Esophagus squamous epithelium (tissue), 5 donors: ENCODE measurements around the gene KANK3. TPM values are rescaled to one million over a fixed set of nuclear protein-coding genes. Genes with fewer than 3 reads are reported as not detected.
A peak's percentile ranks its signal among the peaks of the same experiment; 100 is the strongest.
"Not testable (repeated sequence)": the region's sequence is repeated elsewhere in the genome, so short reads cannot be mapped to it uniquely, and the experiment has no call there.

Source experiments
- DNase-seq: peaks from one replicate; lab custom pipeline; 2025; lab: John Stamatoyannopoulos, UW
- H3K27ac ChIP-seq, 4 donors: fragments of 200-600 bp; sonication (generic); one replicate each; pipeline ENCODE4 v1.5.1; 2016 to 2019; ENCODE audit warnings: mild to moderate bottlenecking in 1 of 4
- H3K27me3 ChIP-seq, 4 donors: fragments of 200-600 bp; sonication (generic); 1 replicate in 3 of 4; 2 replicates in 1 of 4; pipeline versions ENCODE4 v1.5.1 to v1.6.0; 2017 to 2021; ENCODE audit warnings: antibody characterized with exemption in 1 of 4
- H3K36me3 ChIP-seq, 3 donors: fragments of 200-600 bp; sonication (generic); one replicate each; pipeline ENCODE4 v1.5.1; 2016 to 2019
- H3K4me1 ChIP-seq, 3 donors: fragments of 200-600 bp; sonication (generic); one replicate each; pipeline ENCODE4 v1.5.1; 2017 to 2019
- H3K4me3 ChIP-seq, 4 donors: fragments of 200-600 bp; sonication (generic); 1 replicate in 3 of 4; 2 replicates in 1 of 4; pipeline ENCODE4 v1.5.1; 2016 to 2019; ENCODE audit warnings: mild to moderate bottlenecking in 2 of 4, moderate library complexity in 1 of 4
- H3K9me3 ChIP-seq, 3 donors: fragments of 200-600 bp; sonication (generic); one replicate each; pipeline ENCODE4 v1.5.1; 2016 to 2019
- POLR2A ChIP-seq, 4 donors: fragments of 450-650 bp; IDR thresholded peaks; one replicate each; pipeline ENCODE4 v1.6.1; 2017; ENCODE audit warnings: antibody characterized with exemption in 4 of 4, mild to moderate bottlenecking in 4 of 4, moderate library complexity in 3 of 4
- WGBS, 2 donors: methylation state at CpG; one replicate each; pipeline ENCODE4 v1.1.5; 2018; 5-methylcytosine and 5-hydroxymethylcytosine counted together
- intact Hi-C: fragments of 100-400 bp; cut with DNase I; formaldehyde crosslinking; loops from one replicate; pipeline ENCODE4 v1.15.0; 2022
- total RNA-seq, 4 donors: library from RNA; depleted of rRNA; stranded (reverse); fragments of >200 nt; gene quantifications; one replicate each; pipeline ENCODE4 v1.1.0, GENCODE V29; 2016
- TF ChIP-seq, protein P1 (sequence below), 6 experiments: fragments of 450-650 bp in 4 of 6; fragments of 200-600 bp in 2 of 6; sonication (generic) in 2 of 6; IDR thresholded peaks; one replicate each; pipeline ENCODE4 v1.5.1; 2016 to 2019; ENCODE audit warnings: antibody characterized with exemption in 6 of 6, mild to moderate bottlenecking in 4 of 6, moderate library complexity in 4 of 6
- donor health status: DM: yes; HTN: yes; CAD: no.

Gene KANK3
- total RNA-seq, 4 donors from 2014 or later = 2.9 to 8.8 (median 4.4) TPM

DNA sequence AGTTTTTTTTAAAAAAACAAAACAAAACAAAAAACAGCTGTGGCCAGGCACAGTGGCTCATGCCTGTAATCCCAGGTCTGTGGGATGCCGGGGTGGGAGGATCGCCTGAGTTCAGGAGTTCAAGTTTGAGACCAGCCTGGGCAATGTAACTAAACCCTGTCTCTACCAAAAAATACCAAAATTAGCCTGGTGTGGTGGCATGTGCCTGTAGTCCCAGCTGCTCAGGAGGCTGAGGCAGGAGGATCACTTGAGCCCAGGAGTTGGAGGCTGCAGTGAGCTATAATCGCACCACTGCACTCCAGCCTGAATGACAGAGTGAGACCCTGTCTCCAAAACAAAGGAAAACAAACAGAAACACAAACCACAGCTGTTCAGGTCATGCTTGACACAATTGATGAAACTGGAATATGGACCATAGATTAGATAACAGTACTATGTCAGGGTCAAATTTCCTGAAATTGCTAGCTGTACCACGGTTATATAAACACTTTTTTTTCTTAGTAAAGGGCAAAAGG lies 14.0 kb upstream of the KANK3 start:
- no peak overlapping the region for H3K27ac ChIP-seq
- intact Hi-C loops = loop anchor here (10.0 kb wide), 1 partner anchor 228 kb away; no protein-coding TSS in a partner anchor
- H3K36me3 ChIP-seq = no peaks in the 10 kb centered on the region
- DNase-seq = no peak
- 65 to 74% methylated on average over 4 of the region's 4 CpGs for WGBS, 2 donors
- H3K4me3 ChIP-seq = no peak overlapping the region
- no peaks in the 10 kb centered on the region for H3K9me3 ChIP-seq
- H3K27me3 ChIP-seq = peaks cover 0 to 18% (median 0%) of the 10 kb centered on the region in 4 donors
- peaks cover 12 to 51% (median 22%) of the 10 kb centered on the region in 3 donors for H3K4me1 ChIP-seq
- TF ChIP-seq, protein P1, sequence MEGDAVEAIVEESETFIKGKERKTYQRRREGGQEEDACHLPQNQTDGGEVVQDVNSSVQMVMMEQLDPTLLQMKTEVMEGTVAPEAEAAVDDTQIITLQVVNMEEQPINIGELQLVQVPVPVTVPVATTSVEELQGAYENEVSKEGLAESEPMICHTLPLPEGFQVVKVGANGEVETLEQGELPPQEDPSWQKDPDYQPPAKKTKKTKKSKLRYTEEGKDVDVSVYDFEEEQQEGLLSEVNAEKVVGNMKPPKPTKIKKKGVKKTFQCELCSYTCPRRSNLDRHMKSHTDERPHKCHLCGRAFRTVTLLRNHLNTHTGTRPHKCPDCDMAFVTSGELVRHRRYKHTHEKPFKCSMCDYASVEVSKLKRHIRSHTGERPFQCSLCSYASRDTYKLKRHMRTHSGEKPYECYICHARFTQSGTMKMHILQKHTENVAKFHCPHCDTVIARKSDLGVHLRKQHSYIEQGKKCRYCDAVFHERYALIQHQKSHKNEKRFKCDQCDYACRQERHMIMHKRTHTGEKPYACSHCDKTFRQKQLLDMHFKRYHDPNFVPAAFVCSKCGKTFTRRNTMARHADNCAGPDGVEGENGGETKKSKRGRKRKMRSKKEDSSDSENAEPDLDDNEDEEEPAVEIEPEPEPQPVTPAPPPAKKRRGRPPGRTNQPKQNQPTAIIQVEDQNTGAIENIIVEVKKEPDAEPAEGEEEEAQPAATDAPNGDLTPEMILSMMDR (IDR thresholded peaks at IDR 0.05) = no peak
- no peak for TF ChIP-seq POLR2A (IDR thresholded peaks at IDR 0.05)

DNA sequence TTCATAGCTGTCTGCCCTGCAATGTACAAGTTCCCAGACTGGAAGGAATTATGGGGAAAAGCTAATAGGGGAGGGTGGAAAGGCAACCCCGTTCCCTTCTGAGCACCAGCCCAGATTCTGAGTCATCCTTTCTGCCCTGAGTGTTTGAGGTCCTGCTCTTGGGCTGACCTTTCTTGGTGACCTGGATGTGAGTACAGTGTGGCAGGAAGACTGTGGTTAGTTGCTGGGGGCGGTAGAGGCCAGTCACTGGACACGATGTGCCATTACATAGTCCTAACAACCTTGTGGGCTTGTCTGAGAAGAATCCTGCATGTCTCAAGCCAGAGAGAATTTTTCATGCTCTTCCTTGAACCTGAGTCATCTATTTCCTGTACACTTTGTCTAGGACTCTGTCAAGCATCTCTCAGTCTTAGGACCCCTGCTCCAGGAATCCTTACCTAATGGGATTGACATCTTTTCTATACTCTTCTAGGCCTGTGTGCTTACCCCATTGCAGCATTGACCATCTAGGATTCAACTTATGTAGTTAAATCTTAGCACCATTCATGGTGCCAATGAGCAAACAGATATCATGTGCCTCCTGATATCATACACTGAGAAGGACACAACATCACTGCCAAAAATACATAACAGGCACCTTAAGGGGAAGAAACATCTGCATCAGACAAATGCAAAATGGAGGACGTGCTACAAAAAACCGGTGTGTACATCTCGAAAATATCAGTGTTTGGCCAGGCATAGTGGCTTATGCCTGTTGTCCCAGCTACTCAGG lies 12.8 kb upstream of the KANK3 start:
- no peak for DNase-seq
- Histone ChIP-seq H3K4me3 (no peak overlapping the region), H3K27ac (peak overlapping the region in 3 of 4 donors; percentile 6 to 15 (median 13)), H3K27me3 (peaks cover 0 to 29% (median 0%) of the 10 kb centered on the region in 4 donors), H3K36me3 (no peaks in the 10 kb centered on the region), H3K4me1 (peaks cover 7 to 42% (median 13%) of the 10 kb centered on the region in 3 donors), H3K9me3 (no peaks in the 10 kb centered on the region)
- 50 to 60% methylated on average over 6 of the region's 6 CpGs for WGBS, 2 donors
- intact Hi-C loops = loop anchor here (10.0 kb wide), 1 partner anchor 229 kb away; no protein-coding TSS in a partner anchor
- TF ChIP-seq, protein P1 (IDR thresholded peaks at IDR 0.05) = no peak
- TF ChIP-seq POLR2A (IDR thresholded peaks at IDR 0.05) = no peak

DNA sequence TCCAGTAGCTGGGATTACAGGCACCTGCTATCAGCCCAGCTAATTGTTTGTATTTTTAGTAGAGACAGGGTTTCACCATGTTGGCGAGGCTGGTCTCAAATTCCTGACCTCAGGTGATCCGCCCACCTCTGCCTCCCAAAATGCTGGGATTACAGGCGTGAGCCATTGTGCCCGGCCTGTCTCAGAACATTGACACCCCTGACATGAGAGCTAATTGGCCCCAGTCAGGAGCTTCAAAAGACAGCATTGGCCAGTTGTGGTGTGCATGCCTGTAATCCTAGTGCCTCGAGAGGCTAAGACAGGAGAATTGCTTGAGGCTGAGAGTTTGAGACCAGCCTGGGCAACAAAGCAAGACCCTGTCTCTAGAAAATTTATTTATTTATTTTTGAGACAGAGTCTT lies 9.8 kb upstream of the KANK3 start:
- intact Hi-C loops = loop anchor here (5.0 to 10.0 kb wide), 2 partner anchors 44 to 232 kb away; no protein-coding TSS in a partner anchor
- not testable (repeated sequence) for H3K27ac ChIP-seq, DNase-seq, H3K36me3 ChIP-seq, H3K9me3 ChIP-seq
- Histone ChIP-seq H3K4me1 (peaks cover 7 to 48% (median 13%) of the 10 kb centered on the region in 3 donors), H3K4me3 (peak overlapping the region in 1 of 4 donors; percentile 8), H3K27me3 (peaks cover 0 to 29% (median 0%) of the 10 kb centered on the region in 4 donors)
- 22 to 26% methylated on average over 4 to 5 of the region's 5 CpGs for WGBS, 2 donors

DNA sequence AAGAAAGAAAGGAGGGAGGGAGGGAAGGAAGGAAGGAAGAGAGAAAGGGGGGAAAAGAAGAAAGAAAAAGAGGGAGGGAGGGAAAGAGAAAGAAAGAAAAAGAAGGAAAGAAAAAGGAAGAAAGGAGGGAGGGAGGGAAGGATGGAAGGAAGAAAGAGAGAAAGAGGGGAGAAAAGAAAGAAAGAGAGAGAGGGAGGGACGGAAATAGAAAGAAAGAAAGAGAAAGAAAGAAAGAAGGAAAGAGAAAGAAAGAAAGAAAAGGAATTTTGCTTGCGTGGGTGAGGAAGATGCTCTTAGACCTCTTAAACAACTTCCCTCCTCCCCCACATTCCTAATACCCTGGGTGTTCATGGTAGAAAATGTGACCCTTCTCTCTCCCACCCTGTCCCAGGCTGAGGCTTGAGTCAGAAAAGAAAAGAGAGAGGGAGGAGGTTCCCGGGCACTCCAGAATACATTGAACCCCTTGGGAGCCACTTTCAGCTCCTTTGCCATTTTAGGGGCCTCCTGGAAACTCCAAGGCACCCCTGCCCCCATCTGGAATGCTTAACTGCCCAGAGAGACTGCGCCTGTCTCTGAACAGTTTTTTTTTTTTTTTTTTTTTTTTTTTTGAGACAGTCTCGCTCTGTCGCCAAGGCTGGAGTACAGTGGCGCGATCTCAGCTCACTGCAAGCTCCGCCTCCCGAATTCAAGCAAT lies 9.2 kb upstream of the KANK3 start:
- peaks cover 7 to 51% (median 13%) of the 10 kb centered on the region in 3 donors for H3K4me1 ChIP-seq
- TF ChIP-seq, protein P1 (IDR thresholded peaks at IDR 0.05) = no peak
- TF ChIP-seq POLR2A (IDR thresholded peaks at IDR 0.05) = no peak
- no peak for DNase-seq
- intact Hi-C loops = loop anchor here (5.0 to 10.0 kb wide), 2 partner anchors 45 to 233 kb away; no protein-coding TSS in a partner anchor
- no peaks in the 10 kb centered on the region for H3K36me3 ChIP-seq
- H3K27ac ChIP-seq = no peak overlapping the region
- H3K4me3 ChIP-seq = peak overlapping the region in 1 of 4 donors; percentile 8
- H3K9me3 ChIP-seq = no peaks in the 10 kb centered on the region
- WGBS, 2 donors = 25% methylated on average over 5 to 8 of the region's 10 CpGs
- H3K27me3 ChIP-seq = peaks cover 0 to 29% (median 0%) of the 10 kb centered on the region in 4 donors

DNA sequence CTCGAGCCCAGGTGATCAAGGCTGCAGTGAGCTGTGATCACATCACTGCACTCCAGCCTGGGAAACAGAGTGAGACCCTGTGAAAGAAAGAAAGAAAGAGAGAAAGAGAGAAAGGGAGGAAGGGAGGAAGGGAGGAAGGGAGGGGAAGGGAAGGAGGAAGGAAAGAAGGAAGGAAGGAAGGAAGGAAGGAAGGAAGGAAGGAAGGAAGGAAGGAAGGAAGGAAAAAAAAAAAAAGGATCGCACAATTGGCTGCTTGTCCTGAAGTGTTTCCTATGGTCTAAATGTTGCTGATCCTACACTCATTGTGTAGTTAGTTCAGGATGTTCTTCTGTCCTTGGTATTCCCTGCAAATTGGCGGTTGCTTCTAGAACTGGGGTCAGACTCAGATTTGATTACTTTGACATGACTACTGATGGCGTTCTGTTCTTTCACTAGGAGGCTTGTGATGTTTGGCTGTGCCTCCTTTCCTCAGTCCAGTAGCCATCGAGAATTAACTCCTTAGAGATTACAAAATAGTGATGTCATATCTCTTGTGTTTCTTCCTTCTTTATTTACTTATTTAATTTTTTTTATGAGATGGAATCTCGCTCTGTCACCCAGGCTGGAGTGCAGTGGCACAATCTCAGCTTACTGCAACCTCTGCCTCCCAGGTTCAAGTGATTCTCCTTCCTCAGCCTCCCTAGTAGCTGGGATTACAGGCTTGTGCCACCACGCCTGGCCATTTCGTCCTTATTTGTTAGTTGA lies 6.7 kb upstream of the KANK3 start:
- intact Hi-C loops = loop anchor here (5.0 to 10.0 kb wide), 2 partner anchors 48 to 235 kb away; no protein-coding TSS in a partner anchor
- not testable (repeated sequence) for H3K9me3 ChIP-seq, H3K36me3 ChIP-seq, DNase-seq, H3K4me3 ChIP-seq, H3K27ac ChIP-seq
- Histone ChIP-seq H3K27me3 (peaks cover 0 to 31% (median 0%) of the 10 kb centered on the region in 4 donors), H3K4me1 (peaks cover 7 to 38% (median 7%) of the 10 kb centered on the region in 3 donors)
- WGBS, 2 donors = 51 to 67% methylated on average over 7 to 8 of the region's 8 CpGs
